Urinary bladder (tissue), 4 donors: Measurements from ENCODE around the gene RNF150. TPM values are rescaled to one million over a fixed set of nuclear protein-coding genes. Genes with fewer than 3 reads are reported as not detected.
"Not testable (repeated sequence)": the region's sequence is repeated elsewhere in the genome, so short reads cannot be mapped to it uniquely, and the experiment has no call there.

Experiments
- DNase-seq: peaks from one replicate; pipeline ENCODE4 v3.0.0-alpha.2; 2015; ENCODE audit errors: extremely low spot score
- H3K27ac ChIP-seq: one replicate; pipeline ENCODE4 v1.5.1; 2013; ENCODE audit warnings: low read depth, mild to moderate bottlenecking, moderate library complexity
- H3K36me3 ChIP-seq: one replicate; pipeline ENCODE4 v1.6.1; 2013; ENCODE audit warnings: mild to moderate bottlenecking, moderate library complexity; ENCODE audit not compliant: insufficient read depth
- H3K4me1 ChIP-seq: one replicate; pipeline ENCODE4 v1.6.1; 2013; ENCODE audit warnings: mild to moderate bottlenecking, moderate library complexity; ENCODE audit not compliant: insufficient read depth
- H3K4me3 ChIP-seq: one replicate; pipeline ENCODE4 v1.5.1; 2013; ENCODE audit warnings: low read depth, low read length
- WGBS: extraction: QIAGEN DNeasy Blood & Tissue Kit; methylation state at CpG from one replicate; pipeline ENCODE4 v1.1.7; 2013; 5-methylcytosine and 5-hydroxymethylcytosine counted together
- polyA plus RNA-seq: library from polyadenylated mRNA; stranded (reverse); fragments of 200-250 nt; gene quantifications from one replicate; pipeline ENCODE4 v1.2.3, GENCODE V29; 2013
- total RNA-seq: library from RNA; depleted of rRNA; stranded (reverse); fragments of >200 nt; gene quantifications from one replicate; pipeline ENCODE4 v1.2.3, GENCODE V29; 2014
- donor health status: healthy with polysubstance abuse.
- donor health status: healthy.

RNF150 gene
- total RNA-seq (41.3 TPM), polyA plus RNA-seq (13.2 TPM)

- H3K27ac ChIP-seq = no peak within 1 kb of the TSS
- H3K4me3 ChIP-seq = peak within 1 kb of the TSS; percentile 78
- 3% methylated on average over 50 of the region's 50 CpGs for WGBS
- no peaks in the 10 kb centered on the region for H3K4me1 ChIP-seq
- no peaks in the 10 kb centered on the region for H3K36me3 ChIP-seq
- peak; percentile 87 for DNase-seq
Observed at GRCh38 chr4:141133146-141133998, at the start of gene RNF150. RNF150 (minus strand) TSS chr4:141133469.

DNA sequence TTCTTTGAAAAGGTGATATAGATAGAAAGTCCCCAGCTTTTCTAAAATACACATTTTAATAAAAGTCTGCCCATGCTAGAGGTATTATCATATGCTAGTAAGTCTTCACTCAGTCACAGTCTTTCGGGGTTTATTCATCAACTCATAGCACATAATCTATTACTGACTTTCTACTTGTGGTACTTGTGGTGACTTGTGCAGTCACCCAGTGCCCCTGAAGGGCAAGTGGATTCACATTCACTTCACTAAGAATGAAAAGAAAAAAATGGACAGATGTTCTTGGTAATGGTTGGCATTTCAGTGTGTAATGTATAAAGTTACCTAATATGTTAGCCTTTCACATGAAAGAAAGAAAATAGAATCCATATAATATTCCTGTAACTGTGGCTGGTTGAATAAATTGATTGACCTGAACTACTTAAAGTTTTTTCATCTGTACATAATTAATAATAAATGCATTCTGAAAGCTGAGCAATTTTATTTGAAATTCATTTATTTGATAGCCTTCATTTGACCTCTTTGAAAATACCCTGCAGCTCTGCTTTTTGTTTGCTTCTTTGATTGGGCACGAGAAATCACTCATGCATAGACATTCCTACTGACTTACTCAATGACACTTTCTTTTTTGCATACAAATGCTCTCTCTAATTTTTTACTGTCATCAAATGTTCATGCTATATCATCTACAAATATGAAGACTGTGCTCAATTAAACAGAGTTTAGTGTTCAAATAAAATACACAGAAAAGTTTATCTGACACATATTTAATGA, 47.9 kb upstream of the RNF150 start:
- Histone ChIP-seq H3K36me3 (no peaks in the 10 kb centered on the region), H3K4me1 (no peaks in the 10 kb centered on the region), H3K27ac (no peak overlapping the region), H3K4me3 (no peak overlapping the region)
- DNase-seq = no peak
- 80% methylated on average over 2 of the region's 2 CpGs for WGBS

GRCh38 chr4:141179474-141180373, 46.5 kb upstream of the RNF150 start:
- 41% methylated on average over 8 of the region's 8 CpGs for WGBS
- Histone ChIP-seq H3K4me3 (no peak overlapping the region), H3K36me3 (no peaks in the 10 kb centered on the region), H3K27ac (no peak overlapping the region), H3K4me1 (no peaks in the 10 kb centered on the region)
- no peak for DNase-seq

DNA sequence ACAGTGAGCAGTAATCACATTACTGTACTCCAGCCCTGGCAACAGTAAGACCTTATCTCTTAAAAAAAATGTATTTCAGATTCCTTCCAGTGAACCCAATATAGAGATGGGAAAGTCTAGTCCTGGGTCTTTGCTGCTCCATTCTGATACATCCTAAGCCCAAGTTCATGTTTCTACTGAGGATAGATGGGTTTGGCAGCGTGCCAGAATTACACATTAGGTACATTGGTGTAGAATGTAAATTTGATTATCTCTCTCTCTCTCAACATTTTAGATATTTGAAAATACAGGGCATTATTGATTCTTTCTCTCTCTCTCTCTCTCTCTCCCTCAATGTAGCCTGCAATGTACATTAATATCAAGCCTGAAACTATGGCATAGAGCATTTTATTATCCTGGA, 43.9 kb upstream of the RNF150 start:
- no peak overlapping the region for H3K27ac ChIP-seq
- H3K4me3 ChIP-seq = no peak overlapping the region
- no peaks in the 10 kb centered on the region for H3K4me1 ChIP-seq
- no peaks in the 10 kb centered on the region for H3K36me3 ChIP-seq
- no peak for DNase-seq
- WGBS = 50% methylated on average over 1 of the region's 1 CpG

GRCh38 chr4:141174457-141174856, 41.2 kb upstream of the RNF150 start:
- no peak for DNase-seq
- H3K4me1 ChIP-seq = no peaks in the 10 kb centered on the region
- 64% methylated on average over 1 of the region's 1 CpG for WGBS
- H3K27ac ChIP-seq = no peak overlapping the region
- no peaks in the 10 kb centered on the region for H3K36me3 ChIP-seq
- no peak overlapping the region for H3K4me3 ChIP-seq

- DNase-seq = no peak
- Histone ChIP-seq H3K4me3 (no peak overlapping the region), H3K27ac (no peak overlapping the region), H3K4me1 (no peaks in the 10 kb centered on the region), H3K36me3 (no peaks in the 10 kb centered on the region)
- WGBS = 65% methylated on average over 3 of the region's 3 CpGs
Observed at GRCh38 chr4:141170671-141171070, 37.4 kb upstream of the RNF150 start.

GRCh38 chr4:141169391-141169790, 36.1 kb upstream of the RNF150 start:
- Histone ChIP-seq H3K4me3 (no peak overlapping the region), H3K27ac (no peak overlapping the region), H3K4me1 (no peaks in the 10 kb centered on the region), H3K36me3 (no peaks in the 10 kb centered on the region)
- DNase-seq = no peak

GRCh38 chr4:141165001-141165400, 31.7 kb upstream of the RNF150 start:
- H3K27ac ChIP-seq, DNase-seq, H3K4me1 ChIP-seq, H3K36me3 ChIP-seq, H3K4me3 ChIP-seq: not testable (repeated sequence)
- WGBS = 88% methylated on average over 5 of the region's 5 CpGs

- H3K27ac ChIP-seq = no peak overlapping the region
- no peak overlapping the region for H3K4me3 ChIP-seq
- H3K36me3 ChIP-seq = no peaks in the 10 kb centered on the region
- WGBS = 76% methylated on average over 1 of the region's 1 CpG
- no peak for DNase-seq
- H3K4me1 ChIP-seq = no peaks in the 10 kb centered on the region
Observed at GRCh38 chr4:141159027-141159426, 25.8 kb upstream of the RNF150 start.

GRCh38 chr4:141158219-141158618, 24.9 kb upstream of the RNF150 start:
- H3K36me3 ChIP-seq = no peaks in the 10 kb centered on the region
- no peak overlapping the region for H3K4me3 ChIP-seq
- DNase-seq = no peak
- no peak overlapping the region for H3K27ac ChIP-seq
- no peaks in the 10 kb centered on the region for H3K4me1 ChIP-seq

- WGBS = 86% methylated on average over 4 of the region's 4 CpGs
- Histone ChIP-seq H3K4me3 (no peak overlapping the region), H3K4me1 (no peaks in the 10 kb centered on the region), H3K27ac (no peak overlapping the region), H3K36me3 (no peaks in the 10 kb centered on the region)
- no peak for DNase-seq
Observed at GRCh38 chr4:141155586-141155985, 22.3 kb upstream of the RNF150 start.

DNA sequence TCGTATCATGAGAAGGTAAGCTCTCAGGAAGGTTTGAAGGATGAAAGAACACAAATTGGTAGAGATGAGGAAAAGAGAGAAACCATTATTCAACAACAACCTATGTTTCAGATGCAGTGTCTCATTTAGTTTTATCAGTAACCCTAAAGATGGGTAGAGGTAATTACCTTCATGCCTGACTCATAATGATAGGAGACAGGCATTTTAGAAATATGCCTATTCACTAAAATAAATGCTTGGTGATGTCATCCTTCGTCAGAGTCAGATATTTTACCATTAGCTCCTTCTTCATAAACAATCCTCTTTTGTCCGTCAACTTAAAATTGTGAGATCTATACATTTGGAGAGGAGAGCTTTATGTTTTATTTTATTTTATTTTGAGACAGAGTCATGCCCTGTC, 21.5 kb upstream of the RNF150 start:
- no peaks in the 10 kb centered on the region for H3K36me3 ChIP-seq
- no peak overlapping the region for H3K27ac ChIP-seq
- WGBS = 83% methylated on average over 3 of the region's 3 CpGs
- H3K4me1 ChIP-seq = no peaks in the 10 kb centered on the region
- H3K4me3 ChIP-seq = no peak overlapping the region
- DNase-seq = no peak

DNA sequence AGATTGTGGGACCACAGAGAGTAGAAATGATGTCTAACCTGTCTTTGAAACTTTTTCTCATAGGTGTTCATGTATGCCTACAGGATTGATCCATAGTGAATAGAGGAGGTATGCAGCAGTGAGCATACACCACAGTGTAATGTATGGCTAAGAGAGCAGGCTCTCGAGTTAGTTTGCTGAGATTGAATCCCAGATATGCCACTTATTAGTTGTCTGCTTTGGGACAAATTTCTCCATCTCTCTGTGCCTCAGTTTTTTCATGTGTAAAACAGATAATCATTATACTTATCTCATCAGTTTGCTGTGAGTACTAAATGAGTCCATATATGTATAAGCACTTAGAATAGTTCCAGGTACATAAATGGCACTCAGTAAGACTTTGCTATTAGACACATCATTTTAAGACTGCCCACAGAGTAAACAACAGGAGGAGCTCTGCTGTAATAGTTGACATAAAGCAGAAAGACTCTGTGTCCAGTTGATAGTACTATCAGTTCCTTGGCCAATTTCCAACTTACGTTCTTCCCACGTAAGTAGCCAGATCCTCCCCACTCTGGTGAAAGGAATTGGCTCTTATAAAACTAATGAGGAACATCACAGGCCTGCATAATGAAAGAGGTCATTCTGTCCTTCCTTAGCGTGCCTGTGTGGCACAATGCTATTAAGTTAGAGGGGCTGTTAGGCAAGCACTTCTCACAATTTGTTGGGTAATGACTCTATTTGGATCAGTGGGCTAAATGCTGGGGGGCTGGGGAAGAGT, 20.7 kb upstream of the RNF150 start:
- H3K4me1 ChIP-seq = no peaks in the 10 kb centered on the region
- DNase-seq = no peak
- 36% methylated on average over 4 of the region's 4 CpGs for WGBS
- no peaks in the 10 kb centered on the region for H3K36me3 ChIP-seq
- H3K4me3 ChIP-seq = no peak overlapping the region
- H3K27ac ChIP-seq = no peak overlapping the region
